Central memory CD4-positive, alpha-beta T cell (primary cell): Measurements from ENCODE around the gene BHMT.

Source experiments
- DNase-seq: peaks from one replicate; pipeline ENCODE4 v3.0.0; 2022
- total RNA-seq, 3 experiments: gene quantifications; one replicate each; lab custom pipeline; 2026; lab: John Stamatoyannopoulos, UW

BHMT gene, protein sequence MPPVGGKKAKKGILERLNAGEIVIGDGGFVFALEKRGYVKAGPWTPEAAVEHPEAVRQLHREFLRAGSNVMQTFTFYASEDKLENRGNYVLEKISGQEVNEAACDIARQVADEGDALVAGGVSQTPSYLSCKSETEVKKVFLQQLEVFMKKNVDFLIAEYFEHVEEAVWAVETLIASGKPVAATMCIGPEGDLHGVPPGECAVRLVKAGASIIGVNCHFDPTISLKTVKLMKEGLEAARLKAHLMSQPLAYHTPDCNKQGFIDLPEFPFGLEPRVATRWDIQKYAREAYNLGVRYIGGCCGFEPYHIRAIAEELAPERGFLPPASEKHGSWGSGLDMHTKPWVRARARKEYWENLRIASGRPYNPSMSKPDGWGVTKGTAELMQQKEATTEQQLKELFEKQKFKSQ
- 0 reads per million in 3 experiments for total RNA-seq

GRCh38 chr5:79111387-79111959, at the start of gene BHMT:
Gene BHMT, plus strand, starts transcription at chr5:79111809. Its CDS starts 77 bp downstream, at chr5:79111886.
- DNase-seq, result no peak

DNA sequence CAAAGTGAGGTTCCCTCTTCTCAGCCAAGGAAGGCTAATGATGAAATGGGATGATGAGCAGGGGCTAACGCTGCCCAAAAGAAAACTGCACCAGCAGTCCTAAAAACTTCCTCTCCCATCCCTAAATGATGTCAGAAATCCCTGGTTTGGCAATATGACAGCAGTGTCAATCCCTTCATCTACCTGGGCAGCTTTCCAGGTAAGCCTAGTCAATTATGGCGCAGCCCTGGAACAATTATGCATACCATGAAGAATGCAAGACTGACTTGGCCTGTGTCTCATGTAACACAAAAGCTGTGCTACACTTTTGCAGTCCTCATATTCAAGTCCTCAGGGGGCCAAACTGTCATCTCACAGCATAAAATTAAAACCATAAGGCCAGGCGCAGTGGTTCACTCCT, 49.2 kb upstream of the BHMT start:
- no peak for DNase-seq

DNA sequence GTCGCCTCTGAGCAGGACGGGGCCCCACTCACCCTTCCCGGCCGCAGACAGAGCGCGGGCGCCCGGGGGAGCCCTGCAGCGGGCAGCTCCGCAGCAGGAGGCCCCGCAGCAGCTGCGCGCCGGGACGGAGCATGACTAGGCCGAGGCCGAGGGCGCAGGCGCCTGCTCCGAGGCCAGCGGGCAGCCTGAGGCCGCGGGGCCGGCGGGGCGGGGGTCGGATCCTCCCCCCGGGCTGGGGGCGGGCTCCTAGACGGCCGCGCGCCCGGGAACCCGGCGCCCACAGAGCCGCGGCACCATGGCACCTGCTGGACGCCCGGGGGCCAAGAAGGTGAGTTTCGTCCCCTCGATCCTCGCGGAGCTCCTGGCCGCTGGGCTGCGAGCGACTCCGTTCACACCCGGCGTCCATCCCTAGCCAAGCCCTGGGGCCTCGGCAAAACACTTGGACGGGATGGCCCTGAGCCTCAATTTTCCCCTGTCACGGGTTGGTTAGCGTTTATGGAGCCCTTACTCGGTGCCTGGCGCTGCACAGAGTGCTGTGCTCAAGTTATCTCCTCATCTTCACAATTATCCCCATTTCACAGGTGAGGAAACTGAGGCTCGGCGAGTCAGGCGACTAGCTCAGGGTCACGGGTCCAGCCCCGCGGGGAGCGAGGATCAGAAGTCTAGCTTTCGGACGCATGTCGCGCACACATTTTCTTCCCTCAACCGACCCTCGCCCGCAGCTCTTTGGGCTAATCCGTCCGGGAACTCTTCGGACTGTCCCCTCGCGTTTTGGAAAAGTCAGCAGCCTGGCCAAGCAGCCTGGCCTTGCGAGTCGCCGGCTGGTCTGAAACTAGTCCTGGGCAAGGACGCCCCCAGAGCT, 41.9 kb upstream of the BHMT start, which contains the start of the genes BHMT2 and DMGDH:
Gene BHMT2 (plus strand): TSS at position 280 of the 862 bp plus-strand sequence. CDS start 16 bp downstream, at position 296.
Gene DMGDH (minus strand): TSS at position 187 of the 862 bp plus-strand sequence. CDS start 54 bp downstream, at position 133.
- DNase-seq, result no peak

DNA sequence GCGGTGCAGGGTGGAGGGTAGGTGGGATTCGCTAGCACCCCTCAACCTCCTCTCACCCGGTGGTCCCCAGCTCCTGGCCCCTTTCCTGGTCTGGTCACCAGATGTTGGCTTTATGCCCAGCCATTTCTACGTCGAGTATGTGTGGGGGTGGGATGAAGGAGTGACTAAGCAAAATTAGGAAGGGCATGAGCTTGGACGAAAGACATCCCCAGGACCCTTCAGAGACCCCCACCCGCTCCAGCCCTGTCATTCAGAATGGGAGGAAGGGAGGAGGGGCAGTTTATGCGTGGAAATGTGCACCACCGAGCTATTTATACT, 41.3 kb upstream of the BHMT start:
- no peak for DNase-seq

GRCh38 chr5:79074641-79075040, 37.0 kb upstream of the BHMT start:
- no peak for DNase-seq

DNA sequence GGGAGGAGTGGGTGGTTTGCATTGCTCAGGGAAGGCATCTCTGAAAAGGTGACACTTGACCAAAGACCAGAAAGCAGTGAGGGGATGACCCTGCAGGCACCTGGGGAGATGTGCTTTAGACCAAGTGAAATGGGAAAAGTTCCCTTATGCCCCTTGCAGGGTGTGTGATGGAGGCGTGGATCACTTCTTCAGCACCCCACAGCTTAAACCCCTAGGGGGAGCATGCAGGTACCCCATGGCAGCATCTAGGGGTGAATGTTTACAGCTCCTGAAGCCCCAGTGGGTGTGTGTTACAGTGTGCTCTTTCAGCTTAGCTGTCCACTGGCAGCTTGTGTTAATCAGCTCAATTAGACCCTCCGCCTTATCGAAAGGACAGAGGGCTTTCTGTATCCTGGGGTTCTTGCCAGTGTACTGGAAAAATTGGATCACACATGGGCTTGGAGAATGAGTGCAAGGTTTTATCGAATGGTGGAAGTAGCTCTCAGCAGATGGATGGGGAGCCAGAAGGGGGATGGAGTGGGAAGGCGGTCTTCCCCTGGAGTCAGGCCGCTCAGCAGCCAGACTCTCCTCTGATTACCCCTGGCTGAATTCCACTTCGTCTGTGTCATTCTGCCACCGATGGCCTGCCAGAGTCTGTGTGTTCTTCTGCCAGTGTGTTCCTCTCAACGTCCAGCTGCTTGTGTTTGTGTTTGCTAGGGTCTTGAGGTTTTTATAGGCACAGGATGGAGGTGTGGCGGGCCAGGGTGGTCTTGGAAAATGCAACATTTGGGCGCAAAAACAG, 35.8 kb upstream of the BHMT start:
- no peak for DNase-seq

DNA sequence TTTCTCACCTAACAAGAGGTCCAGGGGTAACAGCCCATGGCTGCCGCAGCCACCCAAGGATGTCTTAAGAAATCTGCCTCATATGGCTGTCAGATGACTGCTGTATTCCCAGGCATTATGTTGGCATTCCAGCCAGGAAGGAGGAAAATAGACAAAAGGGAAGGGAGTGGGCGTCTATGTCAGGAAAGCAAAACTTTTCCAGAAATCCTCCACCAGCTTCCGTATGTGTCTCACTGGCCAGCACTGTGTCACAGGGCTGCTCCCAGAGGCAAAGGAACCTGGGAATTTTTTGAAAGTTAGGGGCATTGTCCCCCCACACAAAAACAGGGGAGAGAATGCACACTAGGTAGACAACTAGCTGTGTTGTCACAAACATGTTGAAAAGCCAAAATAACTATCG, 34.8 kb upstream of the BHMT start:
- DNase-seq, result no peak

DNA sequence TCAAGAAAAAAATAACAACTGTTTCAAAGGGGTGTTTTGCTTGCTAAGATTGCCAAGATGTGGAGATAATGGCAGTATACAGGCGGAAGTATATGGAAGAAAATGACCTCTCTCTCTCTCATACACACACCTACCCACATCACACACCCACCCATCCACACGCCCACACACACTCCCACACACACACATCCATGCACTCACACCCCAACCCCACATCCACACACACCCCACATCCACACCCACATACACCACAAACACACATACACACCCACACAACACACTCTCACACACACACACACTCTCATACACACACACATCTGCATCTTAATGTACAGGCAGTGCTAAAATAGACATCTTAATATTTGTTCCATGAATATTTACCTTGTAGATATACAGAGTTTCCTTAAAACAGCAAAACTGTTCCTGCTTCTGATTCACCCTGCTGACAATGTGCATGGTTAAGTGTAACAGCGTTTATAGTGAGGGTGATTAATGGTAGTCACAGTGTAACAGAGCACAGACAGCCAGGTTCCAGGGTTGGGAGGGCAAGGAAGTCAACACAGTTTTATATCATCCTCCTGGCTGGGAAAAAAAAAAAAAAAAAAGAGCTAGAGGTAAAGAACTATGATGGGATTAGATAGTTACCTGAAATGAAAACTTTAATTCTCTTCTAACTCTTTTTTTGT, 33.8 kb upstream of the BHMT start:
- no peak for DNase-seq

DNA sequence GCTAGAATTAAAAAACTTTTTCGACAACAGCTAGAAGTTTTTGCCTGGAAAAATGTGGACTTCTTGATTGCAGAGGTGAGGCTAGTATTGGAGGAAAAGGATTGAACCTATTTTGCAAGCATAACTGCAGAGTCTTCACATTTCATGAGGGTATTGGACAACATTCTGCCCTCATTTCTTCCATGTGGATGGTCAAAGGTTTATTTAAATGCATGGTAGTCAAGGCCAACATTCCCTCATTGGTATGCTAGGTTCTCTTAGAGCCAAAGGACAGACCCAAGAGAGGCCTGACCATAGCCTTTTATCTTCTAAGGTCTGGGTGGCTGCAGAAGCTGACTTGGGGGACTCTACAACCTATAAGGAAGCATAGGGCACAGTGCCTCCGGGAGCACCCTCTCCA, 30.8 kb upstream of the BHMT start:
- DNase-seq, result no peak

DNA sequence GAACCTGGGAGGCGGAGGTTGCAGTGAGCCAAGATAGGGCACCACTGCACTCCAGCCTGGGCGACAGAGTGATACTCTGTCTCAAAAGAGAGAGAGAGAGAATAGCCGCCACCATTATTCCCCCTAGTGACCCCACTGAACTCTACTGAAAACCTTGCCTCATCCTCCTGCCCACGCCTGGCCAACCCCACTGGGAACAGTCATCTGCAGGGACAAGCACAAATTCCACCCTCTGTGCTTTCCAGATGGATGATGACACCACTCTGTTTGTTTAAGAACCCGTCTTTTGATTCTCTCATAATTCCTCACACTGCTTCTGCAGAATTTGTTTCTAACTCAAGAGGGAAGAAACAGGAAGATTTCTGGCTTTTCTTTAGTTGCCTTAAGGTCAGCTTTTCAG, 29.8 kb upstream of the BHMT start:
- DNase-seq, result no peak

GRCh38 chr5:79086116-79086515, 25.5 kb upstream of the BHMT start:
- no peak for DNase-seq

GRCh38 chr5:79088507-79088906, 23.1 kb upstream of the BHMT start:
- DNase-seq, result no peak

DNA sequence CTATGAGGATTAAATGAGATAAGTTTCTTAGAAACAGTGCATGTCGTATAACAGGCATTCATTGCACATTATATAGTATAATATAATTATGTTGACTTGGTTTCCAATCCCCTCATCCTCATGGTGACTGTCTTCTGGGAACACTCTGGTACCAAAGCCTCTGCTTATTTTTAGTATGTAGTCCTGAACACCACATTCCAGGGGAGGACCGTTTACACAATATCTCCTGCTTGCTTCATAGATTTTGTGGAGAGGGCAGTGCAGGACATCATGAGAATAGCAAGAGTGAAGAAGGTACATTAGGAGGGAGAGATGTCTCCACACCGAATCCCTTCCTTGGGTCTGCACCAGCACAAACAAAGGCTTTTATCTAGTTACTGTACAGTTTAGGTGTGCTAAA, 20.5 kb upstream of the BHMT start:
- DNase-seq, result no peak

DNA sequence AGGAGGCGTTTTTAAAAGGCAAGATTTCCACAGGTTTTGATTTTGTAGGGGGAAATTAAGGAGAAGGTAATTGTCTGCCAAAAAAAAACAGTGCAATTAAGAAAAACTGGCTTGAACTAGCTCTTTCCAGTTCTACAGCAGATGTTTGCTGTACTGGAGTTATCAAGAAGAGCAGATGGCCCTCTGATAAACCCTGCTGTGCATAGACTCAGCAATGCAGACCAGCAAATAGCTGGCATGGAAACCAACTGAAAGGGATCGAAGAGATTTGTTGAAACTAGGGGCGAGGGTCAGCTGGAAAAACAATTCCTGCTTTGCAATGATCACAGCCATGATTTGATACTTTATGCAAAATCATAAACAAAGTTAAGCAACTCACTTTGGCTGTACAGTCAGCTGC, 17.8 kb upstream of the BHMT start:
- DNase-seq, result no peak

- no peak for DNase-seq
Measured at GRCh38 chr5:79105868-79106267, 5.7 kb upstream of the BHMT start.

DNA sequence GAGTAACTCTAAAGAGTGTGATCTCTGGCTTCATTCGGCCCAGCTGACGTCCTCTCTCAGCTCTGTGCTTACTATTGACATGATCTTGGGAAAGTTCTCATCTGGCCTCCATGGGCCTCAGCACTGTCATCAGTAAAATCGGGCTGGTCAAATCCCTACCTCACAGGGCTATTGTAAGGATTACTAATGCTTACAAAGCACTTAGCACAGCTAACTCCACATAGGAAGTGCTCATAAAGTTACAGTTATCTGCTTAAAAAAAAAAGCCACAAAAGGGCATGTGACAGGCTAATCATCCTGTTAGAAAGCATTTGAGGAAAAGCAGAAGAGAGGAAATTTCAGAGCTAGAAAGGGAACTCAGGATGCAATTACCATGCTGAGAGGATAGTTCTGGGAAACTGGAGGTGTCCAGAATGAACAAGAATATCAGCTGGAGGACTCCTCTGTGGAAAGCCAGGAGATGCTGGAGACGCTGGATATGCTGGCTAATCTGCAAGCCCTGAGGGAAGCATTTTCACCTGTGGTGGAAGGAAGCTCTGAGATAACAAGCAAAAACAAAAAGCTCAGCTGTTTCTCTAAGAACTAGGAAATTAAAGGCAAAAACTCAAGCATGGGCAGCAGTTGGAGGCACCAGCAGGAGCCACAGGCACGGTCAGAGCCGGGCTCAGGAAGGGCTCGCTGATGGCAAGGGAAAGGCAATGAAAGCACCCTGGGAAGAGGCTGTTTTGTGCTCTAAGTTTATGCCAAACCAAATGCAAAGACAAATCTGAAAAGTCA, 4.4 kb upstream of the BHMT start:
- no peak for DNase-seq

GRCh38 chr5:79108086-79108485, 3.5 kb upstream of the BHMT start:
- no peak for DNase-seq

DNA sequence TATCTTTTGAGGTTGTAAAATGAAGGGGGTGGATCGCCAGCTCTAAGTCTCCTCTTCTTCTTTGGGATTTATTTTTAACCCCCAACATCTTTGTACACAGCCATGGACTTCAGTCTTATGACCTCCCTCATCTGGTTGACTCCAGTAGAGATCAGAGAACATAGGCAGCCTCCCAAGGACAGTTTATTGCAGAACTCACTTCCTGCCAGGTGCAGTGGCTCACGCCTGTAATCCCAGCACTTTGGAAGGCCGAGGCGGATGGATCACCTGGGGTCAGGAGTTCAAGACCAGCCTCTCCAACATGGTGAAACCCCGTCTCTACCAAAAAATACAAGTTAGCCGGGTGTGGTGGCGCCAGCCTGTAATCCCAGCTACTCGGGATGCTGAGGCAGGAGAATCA, 2.8 kb upstream of the BHMT start:
- DNase-seq, result no peak

DNA sequence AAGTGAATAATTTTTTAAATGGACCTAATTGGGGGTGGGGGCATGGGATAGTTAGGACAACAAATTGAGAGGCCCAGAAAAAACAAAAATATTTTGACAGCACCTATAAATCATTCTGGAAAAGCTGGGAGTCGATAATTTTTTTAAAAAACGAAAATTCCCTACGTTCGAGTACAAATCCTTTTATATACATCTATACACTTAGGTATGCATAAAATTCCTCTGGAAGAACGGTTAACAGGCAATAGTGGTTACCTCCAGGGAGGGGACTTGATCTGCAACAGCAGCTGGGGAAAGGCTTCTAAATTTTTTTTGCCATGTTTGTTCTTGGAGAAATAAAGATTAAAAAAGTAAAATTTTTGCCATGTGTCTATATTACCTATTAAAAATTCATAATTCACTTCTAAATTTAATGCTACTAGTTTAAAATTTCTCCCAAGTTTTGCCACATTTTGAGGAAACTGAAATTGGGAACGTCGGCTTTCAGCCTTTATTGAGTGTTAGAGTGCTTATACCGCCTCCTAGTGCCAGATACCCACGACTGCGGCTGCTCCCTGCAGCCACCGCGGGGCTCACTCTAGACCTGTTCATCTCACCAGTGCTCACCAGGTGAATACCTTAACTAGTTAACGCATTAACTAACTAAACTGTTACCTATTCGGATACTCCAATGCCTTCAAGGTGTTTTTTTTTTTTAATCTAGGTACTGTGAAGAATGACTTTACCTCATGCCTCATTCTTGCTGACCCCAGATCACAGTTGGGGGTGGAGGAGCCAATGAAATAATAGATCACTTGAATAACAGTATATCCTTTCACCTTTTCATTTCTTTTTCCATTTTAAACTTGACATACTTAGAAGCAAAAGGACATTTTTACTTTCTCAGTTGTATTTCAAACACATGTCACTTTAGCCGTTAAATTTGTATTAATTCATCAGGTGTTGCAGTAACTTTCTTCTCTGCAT, 1.8 kb upstream of the BHMT start:
- DNase-seq, result peak; percentile 3
